Liver (tissue), 9 donors: ENCODE results near the gene SREBF1. TPM values are rescaled to one million over a fixed set of nuclear protein-coding genes. Genes with fewer than 3 reads are reported as not detected.

ENCODE experiments used
- DNase-seq: peaks from one replicate; pipeline ENCODE4 v3.0.0-alpha.2; 2017; ENCODE audit warnings: low spot score
- H3K27ac ChIP-seq, 2 donors: one replicate each; pipeline ENCODE4 v1.7.0; 2013; ENCODE audit warnings: inconsistent platforms in 2 of 2, low read length in 2 of 2, control low read depth in 1 of 2, low read depth in 1 of 2, mild to moderate bottlenecking in 1 of 2
- H3K27me3 ChIP-seq, 4 donors: one replicate each; pipeline versions ENCODE4 v1.6.1 to v1.7.0; 2013; ENCODE audit warnings: low read length in 3 of 4, inconsistent platforms in 1 of 4, mild to moderate bottlenecking in 1 of 4, moderate library complexity in 1 of 4; ENCODE audit not compliant: control insufficient read depth in 4 of 4, insufficient read depth in 4 of 4
- H3K36me3 ChIP-seq, 4 donors: one replicate each; pipeline versions ENCODE4 v1.6.1 to v1.7.0; 2013; ENCODE audit warnings: low read length in 3 of 4, mild to moderate bottlenecking in 3 of 4, low read depth in 1 of 4, moderate library complexity in 1 of 4; ENCODE audit not compliant: control insufficient read depth in 4 of 4, insufficient read depth in 3 of 4
- H3K4me1 ChIP-seq, 4 donors: one replicate each; pipeline versions ENCODE4 v1.6.1 to v1.7.0; 2013; ENCODE audit warnings: low read length in 3 of 4, mild to moderate bottlenecking in 3 of 4, moderate library complexity in 1 of 4; ENCODE audit not compliant: control insufficient read depth in 4 of 4, insufficient read depth in 4 of 4
- H3K4me3 ChIP-seq, 3 donors: one replicate each; pipeline versions ENCODE4 v1.6.1 to v1.7.0; 2013; ENCODE audit warnings: low read length in 3 of 3, control low read depth in 1 of 3, low read depth in 1 of 3, mild to moderate bottlenecking in 1 of 3
- H3K9ac ChIP-seq, 2 donors: one replicate each; pipeline ENCODE4 v1.7.0; 2013; ENCODE audit warnings: low read length in 2 of 2, mild to moderate bottlenecking in 2 of 2, moderate library complexity in 2 of 2, control low read depth in 1 of 2, low read depth in 1 of 2
- H3K9me3 ChIP-seq, 4 donors: one replicate each; pipeline versions ENCODE4 v1.6.1 to v1.7.0; 2013; ENCODE audit warnings: low read length in 3 of 4; ENCODE audit not compliant: control insufficient read depth in 4 of 4
- EGR1 ChIP-seq, 2 donors: IDR thresholded peaks; 2 replicates each; pipeline ENCODE4 v1.6.1; 2016 to 2018; ENCODE audit warnings: antibody characterized with exemption in 2 of 2, low read depth in 2 of 2
- FOXA1 ChIP-seq: IDR thresholded peaks from 2 replicates; pipeline ENCODE4 v1.6.1; 2016; ENCODE audit warnings: antibody characterized with exemption
- GABPA ChIP-seq, 2 donors: IDR thresholded peaks in 1 of 2; conservative IDR thresholded peaks in 1 of 2; 2 replicates each; pipeline ENCODE4 v1.6.1; 2016; ENCODE audit warnings: antibody characterized with exemption in 2 of 2, mild to moderate bottlenecking in 1 of 2, moderate library complexity in 1 of 2
- HNF4A ChIP-seq, 2 donors: conservative IDR thresholded peaks; 2 replicates each; pipeline ENCODE4 v1.6.1; 2016; ENCODE audit warnings: antibody characterized with exemption in 2 of 2, mild to moderate bottlenecking in 2 of 2
- HNF4G ChIP-seq: IDR thresholded peaks from 2 replicates; pipeline ENCODE4 v1.6.1; 2016; ENCODE audit warnings: antibody characterized with exemption
- JUND ChIP-seq, 2 donors: IDR thresholded peaks; 2 replicates each; pipeline ENCODE4 v1.6.1; 2016; ENCODE audit warnings: antibody characterized with exemption in 2 of 2
- NR2F2 ChIP-seq: IDR thresholded peaks from 2 replicates; pipeline ENCODE4 v1.6.1; 2016; ENCODE audit warnings: antibody characterized with exemption
- RAD21 ChIP-seq, 2 donors: IDR thresholded peaks; 2 replicates each; pipeline ENCODE4 v1.6.1; 2016; ENCODE audit warnings: antibody characterized with exemption in 2 of 2, mild to moderate bottlenecking in 2 of 2
- REST ChIP-seq: IDR thresholded peaks from 2 replicates; pipeline ENCODE4 v1.6.1; 2016; ENCODE audit warnings: antibody characterized with exemption, mild to moderate bottlenecking
- RXRA ChIP-seq, 2 donors: IDR thresholded peaks; 2 replicates each; pipeline ENCODE4 v1.6.1; 2017 to 2018; ENCODE audit warnings: antibody characterized with exemption in 2 of 2, mild to moderate bottlenecking in 1 of 2
- SP1 ChIP-seq: IDR thresholded peaks from 2 replicates; pipeline ENCODE4 v1.6.1; 2018; ENCODE audit warnings: antibody characterized with exemption, mild to moderate bottlenecking
- TAF1 ChIP-seq: conservative IDR thresholded peaks from 2 replicates; pipeline ENCODE4 v1.6.1; 2016; ENCODE audit warnings: antibody characterized with exemption, mild to moderate bottlenecking
- WGBS: extraction: QIAGEN DNeasy Blood & Tissue Kit; methylation state at CpG from one replicate; pipeline ENCODE4 v1.1.7; 2013; 5-methylcytosine and 5-hydroxymethylcytosine counted together
- polyA plus RNA-seq, 2 donors: library from polyadenylated mRNA; stranded (reverse) in 1 of 2; unstranded in 1 of 2; fragments of 200-250 nt in 1 of 2; fragments of >200 nt in 1 of 2; fragmentation: Nextera tagmentation in 1 of 2; extraction: Ambion mirVana in 1 of 2; gene quantifications; one replicate each; pipeline versions ENCODE4 v1.2.1 to v1.2.3, GENCODE V29; 2013 to 2015
- total RNA-seq, 2 donors: library from RNA; depleted of rRNA; stranded (reverse); fragments of >200 nt; gene quantifications; one replicate each; pipeline ENCODE4 v1.2.3, GENCODE V29; 2014
- TF ChIP-seq, protein P1 (sequence below): fragments of 150-350 bp; IDR thresholded peaks from 2 replicates; pipeline ENCODE4 v1.5.1; 2017; ENCODE audit warnings: improper control_type of control experiment, low read depth, low read length; ENCODE audit not compliant: missing input control
- donor health status: healthy.
- donor health status: healthy.
- donor health status: healthy.
- donor health status: healthy.
- donor health status: healthy.

Gene SREBF1
- total and polyA plus RNA-seq, 4 donors: 66.8 to 133 (median 101) TPM

DNA sequence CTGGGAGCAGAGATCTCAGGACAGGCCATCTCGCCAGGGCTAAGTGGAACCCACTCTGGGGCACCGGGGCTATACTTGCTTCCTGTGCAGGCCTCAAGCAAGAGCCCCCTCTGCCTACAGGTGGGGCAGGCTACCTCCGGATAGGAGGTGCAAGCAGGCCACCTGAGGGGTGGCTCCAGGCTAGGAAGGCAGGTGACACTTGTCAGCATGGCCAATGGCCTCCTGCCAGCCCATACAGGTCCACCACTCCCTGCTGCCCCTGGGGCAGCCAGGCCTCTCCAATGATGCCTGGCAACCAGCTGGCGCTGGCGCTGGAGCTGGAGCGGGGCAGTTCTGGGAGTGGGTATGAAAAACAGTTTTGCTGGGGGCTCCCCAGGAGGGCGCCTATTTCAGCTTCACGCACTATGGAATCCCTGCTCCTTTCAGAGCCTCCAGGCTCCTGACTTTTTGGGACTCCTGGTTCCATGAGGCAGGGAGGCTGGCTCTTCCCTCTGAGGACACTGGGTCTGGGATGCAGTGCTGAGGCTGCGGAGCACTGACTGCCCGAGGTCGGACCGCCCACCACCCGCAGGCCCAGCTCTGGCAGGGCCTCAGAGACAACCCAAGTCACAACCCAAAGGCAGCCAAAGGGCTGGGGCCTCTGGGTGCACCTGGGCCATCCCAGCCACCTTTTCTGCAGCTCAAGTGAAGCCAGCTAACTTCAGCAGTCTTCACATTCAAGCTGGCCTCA is 8.4 kb upstream of the SREBF1 start:
- no peaks in the 10 kb centered on the region for H3K9me3 ChIP-seq
- peaks cover 17 to 31% (median 24%) of the 10 kb centered on the region in 4 donors for H3K4me1 ChIP-seq
- no peak overlapping the region for H3K27ac ChIP-seq
- TF ChIP-seq, protein P1, sequence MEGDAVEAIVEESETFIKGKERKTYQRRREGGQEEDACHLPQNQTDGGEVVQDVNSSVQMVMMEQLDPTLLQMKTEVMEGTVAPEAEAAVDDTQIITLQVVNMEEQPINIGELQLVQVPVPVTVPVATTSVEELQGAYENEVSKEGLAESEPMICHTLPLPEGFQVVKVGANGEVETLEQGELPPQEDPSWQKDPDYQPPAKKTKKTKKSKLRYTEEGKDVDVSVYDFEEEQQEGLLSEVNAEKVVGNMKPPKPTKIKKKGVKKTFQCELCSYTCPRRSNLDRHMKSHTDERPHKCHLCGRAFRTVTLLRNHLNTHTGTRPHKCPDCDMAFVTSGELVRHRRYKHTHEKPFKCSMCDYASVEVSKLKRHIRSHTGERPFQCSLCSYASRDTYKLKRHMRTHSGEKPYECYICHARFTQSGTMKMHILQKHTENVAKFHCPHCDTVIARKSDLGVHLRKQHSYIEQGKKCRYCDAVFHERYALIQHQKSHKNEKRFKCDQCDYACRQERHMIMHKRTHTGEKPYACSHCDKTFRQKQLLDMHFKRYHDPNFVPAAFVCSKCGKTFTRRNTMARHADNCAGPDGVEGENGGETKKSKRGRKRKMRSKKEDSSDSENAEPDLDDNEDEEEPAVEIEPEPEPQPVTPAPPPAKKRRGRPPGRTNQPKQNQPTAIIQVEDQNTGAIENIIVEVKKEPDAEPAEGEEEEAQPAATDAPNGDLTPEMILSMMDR: no peak
- TF ChIP-seq FOXA1: no peak
- WGBS: 91% methylated on average over 13 of the region's 13 CpGs
- no peaks in the 10 kb centered on the region for H3K27me3 ChIP-seq
- no peak for DNase-seq
- H3K36me3 ChIP-seq: no peaks in the 10 kb centered on the region
- H3K4me3 ChIP-seq: no peak overlapping the region
- H3K9ac ChIP-seq: no peak overlapping the region

DNA sequence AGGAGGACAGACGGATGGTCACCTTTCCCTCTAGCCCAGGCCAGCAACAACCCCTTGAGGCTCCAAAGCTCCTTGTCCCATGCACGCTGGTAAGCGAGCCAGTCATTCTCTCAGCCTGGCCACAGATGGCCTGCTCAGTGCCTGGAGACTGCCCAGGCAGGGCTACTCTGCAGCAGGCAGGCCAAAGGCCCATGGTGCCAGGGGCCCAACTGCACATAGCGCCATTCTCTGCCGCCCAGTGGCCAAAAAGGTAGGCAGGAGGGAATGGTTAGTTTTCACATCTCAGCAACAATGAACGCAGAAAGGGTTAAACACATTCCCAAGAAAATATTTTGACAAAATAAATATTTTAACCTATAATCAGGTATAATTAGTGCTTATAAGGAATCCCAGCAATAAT is 7.7 kb upstream of the SREBF1 start:
- no peak overlapping the region for H3K27ac ChIP-seq
- no peaks in the 10 kb centered on the region for H3K27me3 ChIP-seq
- no peak overlapping the region for H3K9ac ChIP-seq
- no peaks in the 10 kb centered on the region for H3K36me3 ChIP-seq
- no peaks in the 10 kb centered on the region for H3K9me3 ChIP-seq
- no peak for DNase-seq
- TF ChIP-seq HNF4A (conservative IDR thresholded peaks at IDR 0.05) (no peak), EGR1 (IDR thresholded peaks at IDR 0.05; ENCODE audit: low read depth in 2 of 2) (no peak), NR2F2 (no peak), SP1 (no peak), TAF1 (no peak), GABPA (IDR thresholded peaks at IDR 0.05 in 1 of 2, conservative IDR thresholded peaks at IDR 0.05 in 1 of 2) (no peak), RXRA (IDR thresholded peaks at IDR 0.05) (no peak), RAD21 (IDR thresholded peaks at IDR 0.05) (no peak), REST (no peak), JUND (IDR thresholded peaks at IDR 0.05) (no peak), HNF4G (no peak)
- TF ChIP-seq, protein P1: no peak
- H3K4me3 ChIP-seq: no peak overlapping the region
- peaks cover 15 to 28% (median 21%) of the 10 kb centered on the region in 4 donors for H3K4me1 ChIP-seq
- WGBS: 96% methylated on average over 6 of the region's 6 CpGs
